Astrocyte (in vitro differentiated cells and primary cell): Measurements from ENCODE around the gene CPED1.

ENCODE experiments used
- CTCF ChIP-seq: IDR thresholded peaks from 2 replicates; pipeline ENCODE4 v1.5.1; 2011; ENCODE audit warnings: low read depth, mild to moderate bottlenecking, inconsistent platforms, low read length, moderate library complexity; ENCODE audit not compliant: insufficient read depth
- EZH2 ChIP-seq: IDR thresholded peaks from 2 replicates; pipeline ENCODE4 v1.6.1; 2012; ENCODE audit warnings: mild to moderate bottlenecking, low read length, inconsistent platforms; ENCODE audit not compliant: insufficient read depth

GRCh38 chr7:121160150-121161008, 171.9 kb downstream of the CPED1 start:
- no peak for TF ChIP-seq EZH2
- TF ChIP-seq CTCF: no peak
